HTERT RPE-1 (cell line): ENCODE results near the gene MOGAT1.

Experiments
- in situ Hi-C: fragments of 300-500 bp; cut with MboI; formaldehyde crosslinking; loops from 4 replicates; pipeline ENCODE4 v1.14.3; 2020; ENCODE audit warnings: low sequenced_read_pairs

The MOGAT1 gene

GRCh38 chr2:222671259-222672067 lies at the start of gene MOGAT1:
Gene MOGAT1 (plus strand): TSS chr2:222671658. CDS start chr2:222671786, 128 bp downstream.
- in situ Hi-C loops, result no loop called here

GRCh38 chr2:222621893-222622292 lies 49.6 kb upstream of the MOGAT1 start:
- in situ Hi-C loops, result no loop called here

- in situ Hi-C loops, result no loop called here
Measured at GRCh38 chr2:222622910-222623309, 48.5 kb upstream of the MOGAT1 start.

GRCh38 chr2:222623756-222624309 lies 47.6 kb upstream of the MOGAT1 start:
- in situ Hi-C loops, result no loop called here

- in situ Hi-C loops, result no loop called here
Measured at GRCh38 chr2:222627764-222628163, 43.7 kb upstream of the MOGAT1 start.

- in situ Hi-C loops, result no loop called here
Measured at GRCh38 chr2:222635295-222635694, 36.2 kb upstream of the MOGAT1 start.

- in situ Hi-C loops, result no loop called here
Measured at GRCh38 chr2:222637067-222637466, 34.4 kb upstream of the MOGAT1 start.

- in situ Hi-C loops, result no loop called here
Measured at GRCh38 chr2:222641336-222641735, 30.1 kb upstream of the MOGAT1 start.

- in situ Hi-C loops, result no loop called here
Measured at GRCh38 chr2:222643134-222643533, 28.3 kb upstream of the MOGAT1 start.

GRCh38 chr2:222646008-222646407 lies 25.4 kb upstream of the MOGAT1 start:
- in situ Hi-C loops, result no loop called here

GRCh38 chr2:222649801-222650200 lies 21.7 kb upstream of the MOGAT1 start:
- in situ Hi-C loops, result no loop called here

- in situ Hi-C loops, result no loop called here
Measured at GRCh38 chr2:222651718-222652418, 19.6 kb upstream of the MOGAT1 start.

GRCh38 chr2:222652491-222653255 lies 18.8 kb upstream of the MOGAT1 start:
- in situ Hi-C loops, result no loop called here

- in situ Hi-C loops, result no loop called here
Measured at GRCh38 chr2:222653280-222653679, 18.2 kb upstream of the MOGAT1 start.

GRCh38 chr2:222655787-222656525 lies 15.5 kb upstream of the MOGAT1 start, which contains the start of gene FARSB:
Gene FARSB (minus strand): TSS chr2:222656092. CDS start chr2:222656073, 19 bp downstream.
- in situ Hi-C loops, result no loop called here

- in situ Hi-C loops, result no loop called here
Measured at GRCh38 chr2:222656526-222657446, 14.7 kb upstream of the MOGAT1 start.

GRCh38 chr2:222663479-222663878 lies 8.0 kb upstream of the MOGAT1 start:
- in situ Hi-C loops, result no loop called here

GRCh38 chr2:222668494-222669154 lies 2.8 kb upstream of the MOGAT1 start:
- in situ Hi-C loops, result no loop called here

- in situ Hi-C loops, result no loop called here
Measured at GRCh38 chr2:222669353-222669752, 2.1 kb upstream of the MOGAT1 start.
